ENCODE data around the gene LDB3.

DNA sequence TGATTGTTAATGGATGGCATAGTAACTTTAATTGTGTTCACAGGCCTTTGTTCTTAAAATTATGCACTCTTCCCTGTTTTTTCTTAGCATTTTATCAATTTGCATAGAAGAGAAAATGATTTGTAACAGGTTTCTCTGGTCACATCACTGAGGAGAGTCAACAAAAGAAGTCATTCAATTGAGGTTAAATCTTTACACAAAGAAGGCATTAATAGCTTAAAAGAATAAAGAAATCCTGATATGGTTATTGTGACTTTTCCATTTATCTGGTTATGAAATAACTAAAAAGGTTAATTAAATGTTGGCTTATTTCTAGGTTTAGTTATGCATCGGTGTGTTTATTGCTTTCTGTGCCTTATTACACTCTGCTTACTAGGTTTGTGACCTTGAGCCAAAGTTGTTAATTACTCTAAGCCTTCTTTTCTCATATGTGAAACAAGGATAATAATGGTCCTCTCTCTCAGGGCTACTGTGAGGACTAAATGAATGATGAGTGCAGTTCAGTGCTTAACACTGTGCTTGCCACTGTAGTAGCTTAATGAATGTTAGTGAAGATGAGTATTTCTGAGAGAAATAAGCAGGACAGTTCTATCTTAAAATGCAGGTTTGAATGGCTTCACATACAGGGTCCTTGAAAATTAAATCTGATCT is 100.2 kb downstream of the LDB3 start:
- TF ChIP-seq ATF3 (IDR thresholded peaks at IDR 0.05) (no peak), SIN3A (IDR thresholded peaks at IDR 0.05; ENCODE audit: low read depth) (no peak), POLR2A (IDR thresholded peaks at IDR 0.05; ENCODE audit: borderline replicate concordance, extremely low read depth, insufficient read depth, insufficient read length) (no peak), RAD21 (IDR thresholded peaks at IDR 0.05; ENCODE audit: low read depth) (no peak), YY1 (IDR thresholded peaks at IDR 0.05; ENCODE audit: extremely low read depth, insufficient replicate concordance, low read depth, low read length) (no peak), POLR2AphosphoS5 (IDR thresholded peaks at IDR 0.05; ENCODE audit: low read depth, low read length) (no peak), CBX3 (IDR thresholded peaks at IDR 0.05; ENCODE audit: low read depth) (no peak), MAX (IDR thresholded peaks at IDR 0.05) (no peak), EZH2 (IDR thresholded peaks at IDR 0.05) (no peak), EZH2phosphoT487 (IDR thresholded peaks at IDR 0.05; ENCODE audit: borderline replicate concordance) (no peak)
- TF ChIP-seq, protein P1, sequence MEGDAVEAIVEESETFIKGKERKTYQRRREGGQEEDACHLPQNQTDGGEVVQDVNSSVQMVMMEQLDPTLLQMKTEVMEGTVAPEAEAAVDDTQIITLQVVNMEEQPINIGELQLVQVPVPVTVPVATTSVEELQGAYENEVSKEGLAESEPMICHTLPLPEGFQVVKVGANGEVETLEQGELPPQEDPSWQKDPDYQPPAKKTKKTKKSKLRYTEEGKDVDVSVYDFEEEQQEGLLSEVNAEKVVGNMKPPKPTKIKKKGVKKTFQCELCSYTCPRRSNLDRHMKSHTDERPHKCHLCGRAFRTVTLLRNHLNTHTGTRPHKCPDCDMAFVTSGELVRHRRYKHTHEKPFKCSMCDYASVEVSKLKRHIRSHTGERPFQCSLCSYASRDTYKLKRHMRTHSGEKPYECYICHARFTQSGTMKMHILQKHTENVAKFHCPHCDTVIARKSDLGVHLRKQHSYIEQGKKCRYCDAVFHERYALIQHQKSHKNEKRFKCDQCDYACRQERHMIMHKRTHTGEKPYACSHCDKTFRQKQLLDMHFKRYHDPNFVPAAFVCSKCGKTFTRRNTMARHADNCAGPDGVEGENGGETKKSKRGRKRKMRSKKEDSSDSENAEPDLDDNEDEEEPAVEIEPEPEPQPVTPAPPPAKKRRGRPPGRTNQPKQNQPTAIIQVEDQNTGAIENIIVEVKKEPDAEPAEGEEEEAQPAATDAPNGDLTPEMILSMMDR (IDR thresholded peaks at IDR 0.05 in 2 of 3, conservative IDR thresholded peaks at IDR 0.05 in 1 of 3; ENCODE audit: borderline replicate concordance in 1 of 3, insufficient read depth in 1 of 3, low read depth in 2 of 3, low read length in 2 of 3), result no peak
- TF ChIP-seq, protein P2, sequence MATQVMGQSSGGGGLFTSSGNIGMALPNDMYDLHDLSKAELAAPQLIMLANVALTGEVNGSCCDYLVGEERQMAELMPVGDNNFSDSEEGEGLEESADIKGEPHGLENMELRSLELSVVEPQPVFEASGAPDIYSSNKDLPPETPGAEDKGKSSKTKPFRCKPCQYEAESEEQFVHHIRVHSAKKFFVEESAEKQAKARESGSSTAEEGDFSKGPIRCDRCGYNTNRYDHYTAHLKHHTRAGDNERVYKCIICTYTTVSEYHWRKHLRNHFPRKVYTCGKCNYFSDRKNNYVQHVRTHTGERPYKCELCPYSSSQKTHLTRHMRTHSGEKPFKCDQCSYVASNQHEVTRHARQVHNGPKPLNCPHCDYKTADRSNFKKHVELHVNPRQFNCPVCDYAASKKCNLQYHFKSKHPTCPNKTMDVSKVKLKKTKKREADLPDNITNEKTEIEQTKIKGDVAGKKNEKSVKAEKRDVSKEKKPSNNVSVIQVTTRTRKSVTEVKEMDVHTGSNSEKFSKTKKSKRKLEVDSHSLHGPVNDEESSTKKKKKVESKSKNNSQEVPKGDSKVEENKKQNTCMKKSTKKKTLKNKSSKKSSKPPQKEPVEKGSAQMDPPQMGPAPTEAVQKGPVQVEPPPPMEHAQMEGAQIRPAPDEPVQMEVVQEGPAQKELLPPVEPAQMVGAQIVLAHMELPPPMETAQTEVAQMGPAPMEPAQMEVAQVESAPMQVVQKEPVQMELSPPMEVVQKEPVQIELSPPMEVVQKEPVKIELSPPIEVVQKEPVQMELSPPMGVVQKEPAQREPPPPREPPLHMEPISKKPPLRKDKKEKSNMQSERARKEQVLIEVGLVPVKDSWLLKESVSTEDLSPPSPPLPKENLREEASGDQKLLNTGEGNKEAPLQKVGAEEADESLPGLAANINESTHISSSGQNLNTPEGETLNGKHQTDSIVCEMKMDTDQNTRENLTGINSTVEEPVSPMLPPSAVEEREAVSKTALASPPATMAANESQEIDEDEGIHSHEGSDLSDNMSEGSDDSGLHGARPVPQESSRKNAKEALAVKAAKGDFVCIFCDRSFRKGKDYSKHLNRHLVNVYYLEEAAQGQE (IDR thresholded peaks at IDR 0.05; ENCODE audit: low read depth), result no peak

All from HCT116 (cell line).